PC-9 (cell line): ENCODE results near the gene NF2. TPM values are rescaled to one million over a fixed set of nuclear protein-coding genes. Genes with fewer than 3 reads are reported as not detected.

Source experiments
- BruUV-seq: library from RNA; stranded (reverse); fragments of 400-500 nt; replicated peaks from 2 replicates; lab custom pipeline; 2021; lab: Mats Ljungman, UMichigan
- CTCF ChIA-PET: fragments of 300-600 bp; sonication (Branson Sonifier 250); formaldehyde crosslinking; loops from one replicate; lab custom pipeline; 2022; ENCODE audit warnings: antibody characterized with exemption; lab: Charles Lee
- POLR2A ChIA-PET: fragments of 300-600 bp; sonication (Branson Sonifier 250); formaldehyde crosslinking; loops from one replicate; lab custom pipeline; 2022; ENCODE audit warnings: antibody characterized with exemption; ENCODE audit not compliant: unreplicated experiment; lab: Charles Lee
- DNase-seq, 2 experiments: peaks; one replicate each; pipeline versions ENCODE4 v3.0.0 to v3.0.0-alpha.2; 2015 to 2022; ENCODE audit warnings: mixed read lengths in 1 of 2
- H2AFZ ChIP-seq: fragments of 200-600 bp; sonication (generic); 2 replicates; pipeline ENCODE4 v1.8.1; 2017; ENCODE audit warnings: antibody characterized with exemption
- H3F3A ChIP-seq: fragments of 200-600 bp; sonication (generic); 2 replicates; pipeline ENCODE4 v1.8.1; 2017; ENCODE audit warnings: antibody characterized with exemption, mild to moderate bottlenecking, low read depth; ENCODE audit not compliant: insufficient read depth
- H3K27ac ChIP-seq: fragments of 200-600 bp; sonication (generic); 2 replicates; pipeline ENCODE4 v1.6.1; 2016; ENCODE audit warnings: mixed run types
- H3K27me3 ChIP-seq: fragments of 200-600 bp; sonication (generic); 2 replicates; pipeline ENCODE4 v1.6.1; 2016; ENCODE audit warnings: low read depth, mixed run types; ENCODE audit not compliant: insufficient read depth
- H3K36me3 ChIP-seq: fragments of 200-600 bp; sonication (generic); 2 replicates; pipeline ENCODE4 v1.6.1; 2016; ENCODE audit warnings: low read depth, mixed run types
- H3K4me1 ChIP-seq: fragments of 200-600 bp; sonication (generic); replicated peaks from 2 replicates; pipeline ENCODE4 v1.6.1; 2016; ENCODE audit warnings: mixed run types; ENCODE audit not compliant: insufficient read depth
- H3K4me2 ChIP-seq: fragments of 200-600 bp; sonication (generic); 2 replicates; pipeline ENCODE4 v1.6.1; 2017; ENCODE audit warnings: mixed run types
- H3K4me3 ChIP-seq: fragments of 200-600 bp; sonication (generic); 2 replicates; pipeline ENCODE4 v1.6.1; 2016; ENCODE audit warnings: mixed run types
- H3K79me2 ChIP-seq: fragments of 200-600 bp; sonication (generic); 2 replicates; pipeline ENCODE4 v1.6.1; 2017; ENCODE audit warnings: low read depth, mixed run types
- H3K9me2 ChIP-seq: fragments of 200-600 bp; sonication (generic); 2 replicates; pipeline ENCODE4 v1.8.1; 2017; ENCODE audit warnings: mild to moderate bottlenecking; ENCODE audit not compliant: insufficient read depth
- H3K9me3 ChIP-seq: fragments of 200-600 bp; sonication (generic); 2 replicates; pipeline ENCODE4 v1.8.1; 2016; ENCODE audit warnings: low read depth; ENCODE audit not compliant: insufficient read depth
- H4K20me1 ChIP-seq: fragments of 200-600 bp; sonication (generic); 2 replicates; pipeline ENCODE4 v1.8.1; 2017; ENCODE audit not compliant: insufficient read depth
- EZH2 ChIP-seq: fragments of 200-600 bp; sonication (generic); IDR thresholded peaks from 2 replicates; pipeline ENCODE4 v1.8.0; 2017; ENCODE audit warnings: antibody characterized with exemption, low read depth
- intact Hi-C: fragments of 100-400 bp; cut with micrococcal nuclease; formaldehyde crosslinking; loops from one replicate; pipeline ENCODE4 v1.10.0; 2022; ENCODE audit not compliant: unreplicated experiment
- total RNA-seq: library from RNA; stranded (reverse); gene quantifications from 2 replicates; pipeline ENCODE4 v1.2.3, GENCODE V29; 2021
- TF ChIP-seq, protein P1 (sequence below): fragments of 200-600 bp; sonication (generic); conservative IDR thresholded peaks from 2 replicates; pipeline ENCODE4 v1.6.1; 2017; ENCODE audit warnings: mixed run types, antibody characterized with exemption, mild to moderate bottlenecking, moderate library complexity

NF2 gene
- total RNA-seq, 1 experiment from 2014 or later, result 73.2 TPM

DNA sequence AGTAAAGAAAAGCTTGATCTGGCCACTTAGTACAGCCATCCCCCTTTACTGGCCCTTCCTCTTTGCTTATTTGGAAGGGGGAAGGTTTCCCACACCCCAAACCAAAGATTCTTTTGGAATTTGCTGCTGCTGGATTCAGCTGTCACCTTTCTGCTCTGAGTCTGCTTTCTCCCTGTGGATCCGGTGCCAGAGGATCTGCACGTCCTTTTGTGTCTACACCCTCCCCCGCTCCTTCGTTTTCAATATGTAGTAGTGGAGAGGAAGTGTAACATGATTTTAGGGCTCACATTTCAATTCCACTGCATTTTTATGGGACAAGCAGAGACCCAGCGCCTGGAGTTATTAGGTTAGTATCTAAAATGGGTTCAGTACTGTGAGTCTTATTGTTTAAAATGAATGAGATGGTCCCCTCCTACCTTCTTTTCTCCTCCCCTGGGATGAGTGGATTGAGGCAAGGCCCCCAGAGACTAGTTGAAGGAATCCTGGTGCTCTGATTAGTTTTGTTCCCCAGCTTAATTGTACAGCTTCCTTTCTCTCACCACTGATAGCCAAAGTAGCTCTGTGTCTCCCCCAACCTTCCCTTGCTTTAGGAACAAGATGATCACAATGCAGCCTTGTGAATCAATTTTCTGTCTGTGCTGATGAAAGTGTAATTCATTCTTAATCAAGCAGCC lies 85.9 kb downstream of the NF2 start:
- Histone ChIP-seq H3K36me3 (no peaks in the 10 kb centered on the region), H2AFZ (no peak overlapping the region), H4K20me1 (no peaks in the 10 kb centered on the region), H3K4me1 (peaks cover 28% of the 10 kb centered on the region), H3K9me3 (no peaks in the 10 kb centered on the region), H3K27me3 (no peaks in the 10 kb centered on the region), H3K27ac (no peak overlapping the region), H3K4me3 (no peak overlapping the region), H3K4me2 (no peak overlapping the region), H3F3A (peaks cover 18% of the 10 kb centered on the region; the same call in 1 of the 2 replicates), H3K79me2 (no peaks in the 10 kb centered on the region), H3K9me2 (no peaks in the 10 kb centered on the region)
- CTCF ChIA-PET, result interaction anchor here (1.0 kb wide), 1 partner anchor 315 kb away, joined by 3 read pairs; no protein-coding TSS in a partner anchor
- intact Hi-C loops, result no loop called here
- POLR2A ChIA-PET, result no interaction called here
- no TSS peak for BruUV-seq
- DNase-seq, result no peak
- no peak for TF ChIP-seq EZH2
- TF ChIP-seq, protein P1, sequence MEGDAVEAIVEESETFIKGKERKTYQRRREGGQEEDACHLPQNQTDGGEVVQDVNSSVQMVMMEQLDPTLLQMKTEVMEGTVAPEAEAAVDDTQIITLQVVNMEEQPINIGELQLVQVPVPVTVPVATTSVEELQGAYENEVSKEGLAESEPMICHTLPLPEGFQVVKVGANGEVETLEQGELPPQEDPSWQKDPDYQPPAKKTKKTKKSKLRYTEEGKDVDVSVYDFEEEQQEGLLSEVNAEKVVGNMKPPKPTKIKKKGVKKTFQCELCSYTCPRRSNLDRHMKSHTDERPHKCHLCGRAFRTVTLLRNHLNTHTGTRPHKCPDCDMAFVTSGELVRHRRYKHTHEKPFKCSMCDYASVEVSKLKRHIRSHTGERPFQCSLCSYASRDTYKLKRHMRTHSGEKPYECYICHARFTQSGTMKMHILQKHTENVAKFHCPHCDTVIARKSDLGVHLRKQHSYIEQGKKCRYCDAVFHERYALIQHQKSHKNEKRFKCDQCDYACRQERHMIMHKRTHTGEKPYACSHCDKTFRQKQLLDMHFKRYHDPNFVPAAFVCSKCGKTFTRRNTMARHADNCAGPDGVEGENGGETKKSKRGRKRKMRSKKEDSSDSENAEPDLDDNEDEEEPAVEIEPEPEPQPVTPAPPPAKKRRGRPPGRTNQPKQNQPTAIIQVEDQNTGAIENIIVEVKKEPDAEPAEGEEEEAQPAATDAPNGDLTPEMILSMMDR, result no peak

DNA sequence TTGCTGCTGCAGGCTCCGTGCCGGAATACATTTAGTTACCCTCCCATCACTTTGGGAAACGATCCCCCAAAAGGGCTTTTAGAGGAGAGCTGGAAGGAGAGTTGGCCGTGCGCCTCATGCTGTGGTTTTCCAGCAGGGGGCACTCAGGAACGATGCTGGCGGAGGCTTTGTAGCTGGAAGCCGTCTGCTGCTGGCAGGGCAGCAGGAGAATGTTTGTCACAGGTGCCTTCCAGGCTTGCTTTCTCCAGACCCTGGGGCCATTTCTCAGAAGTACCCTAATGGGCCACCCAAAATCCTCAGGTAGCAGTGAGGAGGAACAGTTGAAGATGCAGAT lies 86.4 kb downstream of the NF2 start:
- no peaks in the 10 kb centered on the region for H3K36me3 ChIP-seq
- H3K9me2 ChIP-seq, result no peaks in the 10 kb centered on the region
- H3K4me3 ChIP-seq, result no peak overlapping the region
- H3K27me3 ChIP-seq, result no peaks in the 10 kb centered on the region
- no peaks in the 10 kb centered on the region for H3K9me3 ChIP-seq
- ChIA-PET POLR2A (no interaction called here), CTCF (interaction anchor here (1.0 kb wide), 1 partner anchor 314 kb away, joined by 3 read pairs; no protein-coding TSS in a partner anchor)
- peaks cover 28% of the 10 kb centered on the region for H3K4me1 ChIP-seq
- peak in 1 of 2 experiments; percentile 16 for DNase-seq
- H4K20me1 ChIP-seq, result no peaks in the 10 kb centered on the region
- intact Hi-C loops, result no loop called here
- no peak overlapping the region for H2AFZ ChIP-seq
- no peak for TF ChIP-seq EZH2
- TF ChIP-seq, protein P1, result peak; percentile 60
- no TSS peak for BruUV-seq
- H3K27ac ChIP-seq, result no peak overlapping the region
- H3K79me2 ChIP-seq, result no peaks in the 10 kb centered on the region
- peaks cover 18% of the 10 kb centered on the region; the same call in 1 of the 2 replicates for H3F3A ChIP-seq
- no peak overlapping the region for H3K4me2 ChIP-seq

GRCh38 chr22:29690476-29690875 lies 87.0 kb downstream of the NF2 start:
- Histone ChIP-seq H4K20me1 (no peaks in the 10 kb centered on the region), H3K79me2 (no peaks in the 10 kb centered on the region), H3F3A (peaks cover 18% of the 10 kb centered on the region; the same call in 1 of the 2 replicates), H3K9me3 (no peaks in the 10 kb centered on the region), H3K27me3 (no peaks in the 10 kb centered on the region), H3K4me1 (peaks cover 28% of the 10 kb centered on the region), H3K9me2 (no peaks in the 10 kb centered on the region), H3K4me2 (no peak overlapping the region), H2AFZ (no peak overlapping the region), H3K27ac (no peak overlapping the region), H3K4me3 (no peak overlapping the region), H3K36me3 (no peaks in the 10 kb centered on the region)
- no TSS peak for BruUV-seq
- peak in 1 of 2 experiments; percentile 54 for DNase-seq
- ChIA-PET POLR2A (no interaction called here), CTCF (interaction anchor here (1.0 kb wide), 1 partner anchor 314 kb away, joined by 3 read pairs; no protein-coding TSS in a partner anchor)
- intact Hi-C loops, result no loop called here
- no peak for TF ChIP-seq EZH2
- TF ChIP-seq, protein P1, result no peak
